A204.1 (cell line): ENCODE measurements around the gene KANSL3.
"Not testable (repeated sequence)": the region's sequence is repeated elsewhere in the genome, so short reads cannot be mapped to it uniquely, and the experiment has no call there.

Experiments
- FAIRE-seq: peaks from 2 replicates; lab custom pipeline; 2012; peaks lifted over from hg19 to GRCh38; lab: Jason Lieb, UNC

Gene KANSL3

GRCh38 chr2:96557421-96557820 is 80.7 kb downstream of the KANSL3 start:
- FAIRE-seq = not testable (repeated sequence)

GRCh38 chr2:96556441-96557330 is 81.4 kb downstream of the KANSL3 start:
- FAIRE-seq = no peak

- no peak for FAIRE-seq
Measured at GRCh38 chr2:96555146-96555610, 82.9 kb downstream of the KANSL3 start.

- no peak for FAIRE-seq
Measured at GRCh38 chr2:96554293-96555145, 83.6 kb downstream of the KANSL3 start.

- FAIRE-seq = not testable (repeated sequence)
Measured at GRCh38 chr2:96553957-96554292, 84.2 kb downstream of the KANSL3 start.

GRCh38 chr2:96553176-96553956 is 84.7 kb downstream of the KANSL3 start:
- FAIRE-seq = no peak

GRCh38 chr2:96552315-96553175 is 85.6 kb downstream of the KANSL3 start:
- no peak for FAIRE-seq

GRCh38 chr2:96551605-96552314 is 86.4 kb downstream of the KANSL3 start:
- FAIRE-seq = no peak

- no peak for FAIRE-seq
Measured at GRCh38 chr2:96550787-96551604, 87.1 kb downstream of the KANSL3 start.

- FAIRE-seq = no peak
Measured at GRCh38 chr2:96549967-96550786, 87.9 kb downstream of the KANSL3 start.

- no peak for FAIRE-seq
Measured at GRCh38 chr2:96549466-96549785, 88.7 kb downstream of the KANSL3 start.

GRCh38 chr2:96548558-96549465 is 89.3 kb downstream of the KANSL3 start:
- no peak for FAIRE-seq

- no peak for FAIRE-seq
Measured at GRCh38 chr2:96547731-96548171, 90.4 kb downstream of the KANSL3 start.

GRCh38 chr2:96547203-96547641 is 90.9 kb downstream of the KANSL3 start:
- no peak for FAIRE-seq

- no peak for FAIRE-seq
Measured at GRCh38 chr2:96546797-96547196, 91.3 kb downstream of the KANSL3 start.

- no peak for FAIRE-seq
Measured at GRCh38 chr2:96546321-96546720, 91.8 kb downstream of the KANSL3 start.
